Breast epithelium (tissue), 3 donors: ENCODE measurements around the gene TMEM178A.

Experiments
- POLR2A ChIP-seq: fragments of 450-650 bp; IDR thresholded peaks from one replicate; pipeline ENCODE4 v1.6.1; 2016; ENCODE audit warnings: antibody characterized with exemption, mild to moderate bottlenecking, moderate library complexity
- POLR2AphosphoS5 ChIP-seq, 3 donors: sonication (generic); formaldehyde crosslinking; IDR thresholded peaks; one replicate each; pipeline ENCODE4 v1.6.1; 2017; ENCODE audit warnings: antibody characterized with exemption in 3 of 3
- TF ChIP-seq, protein P1 (sequence below), 3 donors: fragments of 450-650 bp; IDR thresholded peaks; one replicate each; pipeline ENCODE4 v1.5.1; 2016 to 2017; ENCODE audit warnings: antibody characterized with exemption in 3 of 3, mild to moderate bottlenecking in 3 of 3, moderate library complexity in 3 of 3

DNA sequence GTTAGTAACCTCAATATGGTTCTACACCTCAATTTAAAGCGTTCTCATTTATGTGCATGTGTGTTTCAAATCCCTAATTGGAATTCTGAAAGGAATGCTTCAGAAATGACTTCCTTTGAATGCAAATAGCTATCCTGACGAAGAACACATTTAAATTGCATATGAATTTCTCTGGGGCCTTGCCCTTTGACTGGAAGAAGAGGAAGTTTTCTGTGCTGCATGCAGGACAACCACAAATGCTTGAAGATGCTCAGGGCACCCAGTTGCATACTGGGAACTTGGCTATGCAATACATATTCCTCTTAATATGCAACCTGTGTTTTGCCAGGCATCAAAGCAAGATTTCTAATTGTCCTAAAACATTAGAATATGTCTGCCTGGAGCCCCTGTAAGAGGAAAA, 55.3 kb downstream of the TMEM178A start:
- TF ChIP-seq POLR2A: no peak
- TF ChIP-seq, protein P1, sequence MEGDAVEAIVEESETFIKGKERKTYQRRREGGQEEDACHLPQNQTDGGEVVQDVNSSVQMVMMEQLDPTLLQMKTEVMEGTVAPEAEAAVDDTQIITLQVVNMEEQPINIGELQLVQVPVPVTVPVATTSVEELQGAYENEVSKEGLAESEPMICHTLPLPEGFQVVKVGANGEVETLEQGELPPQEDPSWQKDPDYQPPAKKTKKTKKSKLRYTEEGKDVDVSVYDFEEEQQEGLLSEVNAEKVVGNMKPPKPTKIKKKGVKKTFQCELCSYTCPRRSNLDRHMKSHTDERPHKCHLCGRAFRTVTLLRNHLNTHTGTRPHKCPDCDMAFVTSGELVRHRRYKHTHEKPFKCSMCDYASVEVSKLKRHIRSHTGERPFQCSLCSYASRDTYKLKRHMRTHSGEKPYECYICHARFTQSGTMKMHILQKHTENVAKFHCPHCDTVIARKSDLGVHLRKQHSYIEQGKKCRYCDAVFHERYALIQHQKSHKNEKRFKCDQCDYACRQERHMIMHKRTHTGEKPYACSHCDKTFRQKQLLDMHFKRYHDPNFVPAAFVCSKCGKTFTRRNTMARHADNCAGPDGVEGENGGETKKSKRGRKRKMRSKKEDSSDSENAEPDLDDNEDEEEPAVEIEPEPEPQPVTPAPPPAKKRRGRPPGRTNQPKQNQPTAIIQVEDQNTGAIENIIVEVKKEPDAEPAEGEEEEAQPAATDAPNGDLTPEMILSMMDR (IDR thresholded peaks at IDR 0.05): no peak
- no peak for TF ChIP-seq POLR2AphosphoS5 (IDR thresholded peaks at IDR 0.05)
